Brain microvascular endothelial cell (primary cell): ENCODE results near the gene ZC3H8.

Experiments
- DNase-seq: peaks from one replicate; pipeline ENCODE4 v3.0.0-alpha.2; 2020
- H3K27ac ChIP-seq: fragments of 250-450 bp; sonication (Bioruptor Pico); 2 replicates; pipeline ENCODE4 v1.5.1; 2020; ENCODE audit warnings: mild to moderate bottlenecking, moderate library complexity
- H3K27me3 ChIP-seq: fragments of 250-450 bp; sonication (Bioruptor Pico); replicated peaks from 2 replicates; pipeline ENCODE4 v1.5.1; 2020; ENCODE audit warnings: mild to moderate bottlenecking
- H3K36me3 ChIP-seq: fragments of 250-450 bp; sonication (Bioruptor Pico); replicated peaks from 2 replicates; pipeline ENCODE4 v1.5.1; 2020; ENCODE audit warnings: mild to moderate bottlenecking
- H3K4me3 ChIP-seq: 2 replicates; pipeline ENCODE4 v1.5.1; 2011; ENCODE audit warnings: low read depth, mild to moderate bottlenecking, control low read depth, low read length, moderate library complexity
- CTCF ChIP-seq: IDR thresholded peaks from 2 replicates; pipeline ENCODE4 v1.5.1; 2011; ENCODE audit warnings: low read depth, mild to moderate bottlenecking, moderate library complexity, low read length, control low read depth, inconsistent platforms; ENCODE audit errors: missing control alignments
- in situ Hi-C: cut with HindIII; loops from 2 replicates; pipeline ENCODE4 v1.10.0; 2017; ENCODE audit warnings: low sequenced_read_pairs, low pct_ligation_motif_present

Gene ZC3H8

GRCh38 chr2:112277596-112278220 lies 22.9 kb upstream of the ZC3H8 start:
- no peak for TF ChIP-seq CTCF
- in situ Hi-C loops = no loop called here
- Histone ChIP-seq H3K36me3 (no peaks in the 10 kb centered on the region), H3K27me3 (no peaks in the 10 kb centered on the region), H3K4me3 (no peak overlapping the region), H3K27ac (no peak overlapping the region)
- no peak for DNase-seq

- H3K36me3 ChIP-seq = no peaks in the 10 kb centered on the region
- in situ Hi-C loops = no loop called here
- TF ChIP-seq CTCF = no peak
- H3K27ac ChIP-seq = no peak overlapping the region
- no peaks in the 10 kb centered on the region for H3K27me3 ChIP-seq
- no peak overlapping the region for H3K4me3 ChIP-seq
- no peak for DNase-seq
Measured at GRCh38 chr2:112276954-112277353, 22.1 kb upstream of the ZC3H8 start.

- Histone ChIP-seq H3K4me3 (peak overlapping the region; percentile 89), H3K27me3 (no peaks in the 10 kb centered on the region), H3K36me3 (no peaks in the 10 kb centered on the region), H3K27ac (peak overlapping the region; percentile 99)
- in situ Hi-C loops = no loop called here
- no peak for TF ChIP-seq CTCF
- DNase-seq = peak; percentile 79
Measured at GRCh38 chr2:112275887-112276773, 21.3 kb upstream of the ZC3H8 start.

- peak; percentile 12 for TF ChIP-seq CTCF
- Histone ChIP-seq H3K36me3 (no peaks in the 10 kb centered on the region), H3K27me3 (no peaks in the 10 kb centered on the region), H3K27ac (peak within 1 kb of the TSS; percentile 99), H3K4me3 (peak within 1 kb of the TSS; percentile 89)
- DNase-seq = peak; percentile 97
- in situ Hi-C loops = no loop called here
Measured at GRCh38 chr2:112275311-112275886, 20.6 kb upstream of the ZC3H8 start, which contains the start of gene ZC3H6. ZC3H6 (plus strand) TSS chr2:112275597; CDS start chr2:112275995, 398 bp downstream.

GRCh38 chr2:112273349-112273748 lies 18.5 kb upstream of the ZC3H8 start:
- in situ Hi-C loops = no loop called here
- Histone ChIP-seq H3K27ac (no peak overlapping the region), H3K36me3 (no peaks in the 10 kb centered on the region), H3K27me3 (no peaks in the 10 kb centered on the region), H3K4me3 (no peak overlapping the region)
- DNase-seq = no peak
- no peak for TF ChIP-seq CTCF
